Measurements from ENCODE around the gene HBG1. TPM values are rescaled to one million over a fixed set of nuclear protein-coding genes. Genes with fewer than 3 reads are reported as not detected.
"Not testable (repeated sequence)": the region's sequence is repeated elsewhere in the genome, so short reads cannot be mapped to it uniquely, and the experiment has no call there.

HBG1 gene
- total RNA-seq: 5.3 TPM

- intact Hi-C loops (cut with DNase I); DNase-seq (ENCODE audit: low spot score); ATAC-seq: not testable (repeated sequence)
Observed at GRCh38 chr11:5249807-5250396, at the start of gene HBG1. Gene HBG1, minus strand, starts transcription at chr11:5249857. Its CDS starts 53 bp downstream, at chr11:5249804.

- ATAC-seq: no peak
- no peak for DNase-seq (ENCODE audit: low spot score)
- intact Hi-C loops (cut with DNase I): no loop called here
Observed at GRCh38 chr11:5298451-5298850, 48.8 kb upstream of the HBG1 start.

- ATAC-seq: no peak
- intact Hi-C loops (cut with DNase I): no loop called here
- DNase-seq (ENCODE audit: low spot score): no peak
Observed at GRCh38 chr11:5297721-5298323, 48.2 kb upstream of the HBG1 start.

GRCh38 chr11:5294342-5294995 lies 44.8 kb upstream of the HBG1 start:
- DNase-seq (ENCODE audit: low spot score); intact Hi-C loops (cut with DNase I); ATAC-seq: not testable (repeated sequence)

GRCh38 chr11:5293028-5293427 lies 43.4 kb upstream of the HBG1 start:
- intact Hi-C loops (cut with DNase I): no loop called here
- ATAC-seq (no peak), DNase-seq (ENCODE audit: low spot score) (no peak)

GRCh38 chr11:5291207-5291838 lies 41.7 kb upstream of the HBG1 start:
- no peak for DNase-seq (ENCODE audit: low spot score)
- no peak for ATAC-seq
- intact Hi-C loops (cut with DNase I): no loop called here

GRCh38 chr11:5290106-5290505 lies 40.4 kb upstream of the HBG1 start:
- intact Hi-C loops (cut with DNase I): no loop called here

GRCh38 chr11:5289696-5290095 lies 40.0 kb upstream of the HBG1 start:
- ATAC-seq (no peak), DNase-seq (ENCODE audit: low spot score) (no peak)
- intact Hi-C loops (cut with DNase I): no loop called here

More at GRCh38 chr11:5290106-5290505, 40.4 kb upstream of the HBG1 start:
- no peak for DNase-seq (ENCODE audit: low spot score)
- no peak for ATAC-seq

GRCh38 chr11:5288906-5289550 lies 39.4 kb upstream of the HBG1 start:
- intact Hi-C loops (cut with DNase I): no loop called here
- DNase-seq (ENCODE audit: low spot score) (no peak), ATAC-seq (no peak)

GRCh38 chr11:5288108-5288905 lies 38.6 kb upstream of the HBG1 start:
- no peak for DNase-seq (ENCODE audit: low spot score)
- ATAC-seq: no peak
- intact Hi-C loops (cut with DNase I): no loop called here

GRCh38 chr11:5286901-5287300 lies 37.2 kb upstream of the HBG1 start:
- ATAC-seq: no peak
- intact Hi-C loops (cut with DNase I): no loop called here
- no peak for DNase-seq (ENCODE audit: low spot score)

GRCh38 chr11:5286351-5286750 lies 36.7 kb upstream of the HBG1 start:
- no peak for DNase-seq (ENCODE audit: low spot score)
- intact Hi-C loops (cut with DNase I): no loop called here
- no peak for ATAC-seq

- intact Hi-C loops (cut with DNase I): no loop called here
- DNase-seq (ENCODE audit: low spot score) (no peak), ATAC-seq (no peak)
Observed at GRCh38 chr11:5285703-5286340, 36.2 kb upstream of the HBG1 start.

GRCh38 chr11:5284637-5285036 lies 35.0 kb upstream of the HBG1 start:
- intact Hi-C loops (cut with DNase I): no loop called here
- DNase-seq (ENCODE audit: low spot score): no peak
- ATAC-seq: no peak

GRCh38 chr11:5283882-5284281 lies 34.2 kb upstream of the HBG1 start:
- no peak for DNase-seq (ENCODE audit: low spot score)
- ATAC-seq: no peak
- intact Hi-C loops (cut with DNase I): no loop called here

GRCh38 chr11:5283086-5283485 lies 33.4 kb upstream of the HBG1 start:
- intact Hi-C loops (cut with DNase I): no loop called here
- ATAC-seq (no peak), DNase-seq (ENCODE audit: low spot score) (no peak)

GRCh38 chr11:5282628-5283027 lies 33.0 kb upstream of the HBG1 start:
- no peak for DNase-seq (ENCODE audit: low spot score)
- ATAC-seq: no peak
- intact Hi-C loops (cut with DNase I): no loop called here

- ATAC-seq (no peak), DNase-seq (ENCODE audit: low spot score) (no peak)
- intact Hi-C loops (cut with DNase I): no loop called here
Observed at GRCh38 chr11:5281596-5281995, 31.9 kb upstream of the HBG1 start.
